ENCODE measurements around the gene SLC35A5. TPM values are rescaled to one million over a fixed set of nuclear protein-coding genes. Genes with fewer than 3 reads are reported as not detected.

SLC35A5 gene
- total RNA-seq, 2 experiments from 2014 or later, result 14.7 to 15.3 TPM

DNA sequence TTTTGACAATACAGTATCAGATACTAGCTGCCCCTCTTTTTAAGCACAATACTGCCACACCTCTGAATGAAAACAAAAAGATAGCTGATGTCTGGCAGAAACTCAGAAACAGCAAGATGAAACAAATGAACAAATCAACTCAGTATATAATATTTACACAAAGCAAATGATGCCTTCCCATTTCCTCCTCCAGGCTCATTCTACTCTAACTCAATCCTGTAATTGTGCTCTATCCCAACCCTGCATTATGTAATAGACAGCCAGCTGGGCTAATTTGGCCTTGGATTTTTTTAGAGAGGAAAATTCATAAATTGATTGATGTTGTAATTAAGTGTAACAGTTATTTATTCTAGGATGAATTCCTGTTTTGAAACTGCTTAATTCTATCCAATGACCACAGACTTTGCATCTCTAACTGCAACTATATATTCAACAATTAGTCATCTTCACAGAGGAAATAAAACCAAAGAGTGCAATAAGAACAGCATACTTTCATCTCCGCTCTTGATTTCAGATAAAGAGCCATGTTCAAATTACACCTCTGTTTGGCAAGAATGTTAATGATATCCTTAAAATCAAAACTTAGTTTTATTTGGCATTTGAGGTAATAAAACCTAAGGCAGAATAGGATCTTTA is 6.2 kb upstream of the SLC35A5 start:
- TF ChIP-seq, protein P1, sequence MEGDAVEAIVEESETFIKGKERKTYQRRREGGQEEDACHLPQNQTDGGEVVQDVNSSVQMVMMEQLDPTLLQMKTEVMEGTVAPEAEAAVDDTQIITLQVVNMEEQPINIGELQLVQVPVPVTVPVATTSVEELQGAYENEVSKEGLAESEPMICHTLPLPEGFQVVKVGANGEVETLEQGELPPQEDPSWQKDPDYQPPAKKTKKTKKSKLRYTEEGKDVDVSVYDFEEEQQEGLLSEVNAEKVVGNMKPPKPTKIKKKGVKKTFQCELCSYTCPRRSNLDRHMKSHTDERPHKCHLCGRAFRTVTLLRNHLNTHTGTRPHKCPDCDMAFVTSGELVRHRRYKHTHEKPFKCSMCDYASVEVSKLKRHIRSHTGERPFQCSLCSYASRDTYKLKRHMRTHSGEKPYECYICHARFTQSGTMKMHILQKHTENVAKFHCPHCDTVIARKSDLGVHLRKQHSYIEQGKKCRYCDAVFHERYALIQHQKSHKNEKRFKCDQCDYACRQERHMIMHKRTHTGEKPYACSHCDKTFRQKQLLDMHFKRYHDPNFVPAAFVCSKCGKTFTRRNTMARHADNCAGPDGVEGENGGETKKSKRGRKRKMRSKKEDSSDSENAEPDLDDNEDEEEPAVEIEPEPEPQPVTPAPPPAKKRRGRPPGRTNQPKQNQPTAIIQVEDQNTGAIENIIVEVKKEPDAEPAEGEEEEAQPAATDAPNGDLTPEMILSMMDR (IDR thresholded peaks at IDR 0.05), result no peak
- H3K36me3 Mint-ChIP-seq (ENCODE audit: low read depth), result peaks cover 34% of the 10 kb centered on the region
- CTCF ChIA-PET, result interaction anchor here (1.4 kb wide), 1 partner anchor 26 kb away, joined by 3 read pairs; no protein-coding TSS in a partner anchor
- intact Hi-C loops (cut with micrococcal nuclease), result no loop called here
- DNase-seq (no peak), ATAC-seq (no peak)
- peak overlapping the region; percentile 17 for H3K4me3 Mint-ChIP-seq
- POLR2A ChIA-PET, result no interaction called here
- peak overlapping the region; percentile 76 for H3K27ac Mint-ChIP-seq
- no peaks in the 10 kb centered on the region for H3K27me3 Mint-ChIP-seq
- H3K4me1 Mint-ChIP-seq (ENCODE audit: low read depth), result peaks cover 58% of the 10 kb centered on the region
- no peaks in the 10 kb centered on the region for H3K9me3 Mint-ChIP-seq

DNA sequence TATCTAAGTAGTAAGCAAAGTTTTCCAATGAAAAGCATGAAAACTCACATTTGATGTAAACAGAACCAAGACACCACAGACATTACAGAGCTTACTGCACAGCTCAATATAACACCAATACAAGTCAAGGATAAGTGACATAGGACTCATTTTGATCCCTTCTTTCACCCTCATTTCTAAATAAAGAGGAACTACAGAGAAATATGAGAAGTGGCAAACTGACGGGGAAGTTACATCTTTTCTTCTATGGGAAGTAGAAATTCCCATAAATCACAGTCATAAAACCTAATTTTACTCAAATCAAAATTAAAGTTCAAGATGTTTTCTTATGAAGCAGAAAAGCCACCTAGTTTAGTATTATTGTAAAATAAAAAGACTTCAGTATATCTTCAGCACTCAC is 3.9 kb upstream of the SLC35A5 start:
- DNase-seq, result no peak
- H3K36me3 Mint-ChIP-seq (ENCODE audit: low read depth), result peaks cover 29% of the 10 kb centered on the region
- H3K27me3 Mint-ChIP-seq, result no peaks in the 10 kb centered on the region
- POLR2A ChIA-PET, result interaction anchor here (0.8 kb wide), 1 partner anchor 416 kb away, joined by 3 read pairs; no protein-coding TSS in a partner anchor
- intact Hi-C loops (cut with micrococcal nuclease), result no loop called here
- no peak overlapping the region for H3K4me3 Mint-ChIP-seq
- TF ChIP-seq, protein P1 (IDR thresholded peaks at IDR 0.05), result no peak
- no peak overlapping the region for H3K27ac Mint-ChIP-seq
- CTCF ChIA-PET, result interaction anchor here (0.8 kb wide), 1 partner anchor 24 kb away, joined by 3 read pairs; no protein-coding TSS in a partner anchor
- peaks cover 51% of the 10 kb centered on the region for H3K4me1 Mint-ChIP-seq (ENCODE audit: low read depth)
- H3K9me3 Mint-ChIP-seq, result no peaks in the 10 kb centered on the region
- no peak for ATAC-seq

DNA sequence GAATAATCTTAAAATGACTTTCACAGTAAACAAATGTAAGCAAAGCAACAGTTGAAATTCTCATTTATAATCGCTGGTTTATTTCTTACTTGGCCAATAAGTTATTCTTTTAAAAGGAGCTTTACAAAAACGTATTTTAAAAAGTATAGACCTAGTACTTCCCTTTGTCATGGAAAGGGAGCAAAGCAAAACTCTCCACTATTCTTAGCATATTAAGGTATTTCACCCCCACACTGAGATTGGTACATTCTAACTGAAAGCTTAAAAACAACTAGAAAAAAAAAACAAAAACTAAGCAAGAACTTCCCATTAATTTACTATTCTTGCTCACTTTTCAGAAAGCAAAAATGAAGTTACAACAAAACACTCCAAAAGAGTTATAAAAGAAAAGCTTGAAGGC is 1.5 kb upstream of the SLC35A5 start:
- POLR2A ChIA-PET, result interaction anchor here (1.6 kb wide), 1 partner anchor 9 kb away, joined by 6 read pairs; no protein-coding TSS in a partner anchor
- Mint-ChIP-seq H3K4me3 (peak overlapping the region; percentile 89), H3K27ac (peak overlapping the region; percentile 94), H3K4me1 (ENCODE audit: low read depth) (peaks cover 49% of the 10 kb centered on the region), H3K36me3 (ENCODE audit: low read depth) (peaks cover 24% of the 10 kb centered on the region), H3K9me3 (no peaks in the 10 kb centered on the region), H3K27me3 (no peaks in the 10 kb centered on the region)
- TF ChIP-seq, protein P1 (IDR thresholded peaks at IDR 0.05), result no peak
- no peak for DNase-seq
- no peak for ATAC-seq
- CTCF ChIA-PET, result interaction anchor here (1.1 kb wide), 2 partner anchors 267 to 423 kb away, joined by 3 to 6 read pairs; partner anchors contain the start of gene SLC9C1
- intact Hi-C loops (cut with micrococcal nuclease), result loop anchor here (10.0 kb wide), 1 partner anchor 414 kb away; the partner anchor contains the start of gene CD200R1

DNA sequence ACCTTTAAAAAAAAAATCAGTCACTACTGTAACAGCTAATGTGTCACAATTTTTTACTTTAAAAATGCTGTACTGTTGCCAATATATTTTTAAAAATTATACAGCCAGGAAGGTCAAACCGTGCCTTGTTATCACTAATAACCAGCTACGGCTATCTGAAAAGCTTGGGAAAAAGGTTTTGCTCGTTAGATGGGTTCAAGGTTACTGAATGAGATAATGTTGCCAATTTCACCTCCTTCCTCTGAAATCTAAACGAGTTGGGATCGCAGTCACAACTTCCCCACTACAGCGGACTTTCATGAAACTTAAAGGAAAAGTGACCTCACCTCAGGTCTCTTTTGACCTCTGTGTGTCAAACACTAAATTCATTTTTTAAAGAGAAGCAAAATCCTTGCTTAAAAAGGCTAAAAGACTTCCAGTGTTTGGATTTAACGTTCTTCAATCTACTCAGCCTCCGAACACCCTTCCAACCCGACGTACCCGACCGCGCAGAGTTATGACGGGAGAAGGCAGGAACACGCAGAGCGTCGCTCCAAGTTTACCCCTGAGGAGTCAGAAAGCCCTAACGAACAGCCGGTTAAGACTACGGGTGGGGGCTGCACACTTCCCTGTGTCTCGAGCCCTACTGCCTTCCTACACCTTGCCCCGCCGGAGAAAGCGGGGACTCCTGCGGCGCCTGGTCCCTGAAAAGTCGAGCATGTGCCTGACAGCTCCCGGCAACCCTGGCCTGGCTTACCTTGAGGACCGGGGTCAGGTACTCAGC is 943 bp upstream of the SLC35A5 start:
- TF ChIP-seq, protein P1 (IDR thresholded peaks at IDR 0.05), result no peak
- intact Hi-C loops (cut with micrococcal nuclease), result loop anchor here (10.0 kb wide), 1 partner anchor 414 kb away; the partner anchor contains the start of gene CD200R1
- CTCF ChIA-PET, result interaction anchor here (1.1 kb wide), 2 partner anchors 268 to 424 kb away, joined by 3 to 6 read pairs; partner anchors contain the start of gene SLC9C1
- H3K27ac Mint-ChIP-seq, result peak overlapping the region; percentile 94
- no peaks in the 10 kb centered on the region for H3K9me3 Mint-ChIP-seq
- H3K27me3 Mint-ChIP-seq, result no peaks in the 10 kb centered on the region
- POLR2A ChIA-PET, result interaction anchor here (0.8 to 1.9 kb wide), 4 partner anchors 10 to 227 kb away, joined by 3 to 7 read pairs (median 4); partner anchors contain the start of gene CD200
- DNase-seq (peak; percentile 89), ATAC-seq (peak; percentile 32)
- peaks cover 19% of the 10 kb centered on the region for H3K36me3 Mint-ChIP-seq (ENCODE audit: low read depth)
- H3K4me1 Mint-ChIP-seq (ENCODE audit: low read depth), result peaks cover 44% of the 10 kb centered on the region
- H3K4me3 Mint-ChIP-seq, result peak overlapping the region; percentile 89

All from activated CD8-positive, alpha-beta T cell treated with anti-CD3 and anti-CD28 coated beads for 36 hours (primary cell).